SK-MEL-5 (cell line): Measurements from ENCODE around the gene MT1F. TPM values are rescaled to one million over a fixed set of nuclear protein-coding genes. Genes with fewer than 3 reads are reported as not detected.
"Not testable (repeated sequence)": the region's sequence is repeated elsewhere in the genome, so short reads cannot be mapped to it uniquely, and the experiment has no call there.

Source experiments
- DNase-seq: peaks from one replicate; pipeline ENCODE4 v3.0.0-alpha.2; 2016; ENCODE audit warnings: low read depth, low spot score
- in situ Hi-C: cut with HindIII; loops from 2 replicates; pipeline ENCODE4 v1.10.0; 2016; ENCODE audit warnings: low sequenced_read_pairs, high pct_unique_total_duplicates, low pct_unique_long_range_greater_than_20kb
- polyA plus RNA-seq, 2 experiments: library from polyadenylated mRNA; depleted of rRNA; stranded (reverse); fragments of >200 nt; gene quantifications; 2 replicates each; pipeline ENCODE4 v1.2.3, GENCODE V29; 2015
- total RNA-seq: library from RNA; depleted of rRNA; stranded (reverse); fragments of >200 nt; shearing (Covaris generic); gene quantifications from 2 replicates; pipeline ENCODE4 v1.2.3, GENCODE V29; 2014; rRNA removed

MT1F gene
- total RNA-seq = 0.24 TPM in 1 of 2 replicates, not detected in the other
- polyA plus RNA-seq (2015; cell fraction: cytosol; rRNA removed) = 1.0 and 1.2 TPM in 2 replicates
- polyA plus RNA-seq (2015; cell fraction: nucleus; rRNA removed) = not detected in 2 replicates

DNA sequence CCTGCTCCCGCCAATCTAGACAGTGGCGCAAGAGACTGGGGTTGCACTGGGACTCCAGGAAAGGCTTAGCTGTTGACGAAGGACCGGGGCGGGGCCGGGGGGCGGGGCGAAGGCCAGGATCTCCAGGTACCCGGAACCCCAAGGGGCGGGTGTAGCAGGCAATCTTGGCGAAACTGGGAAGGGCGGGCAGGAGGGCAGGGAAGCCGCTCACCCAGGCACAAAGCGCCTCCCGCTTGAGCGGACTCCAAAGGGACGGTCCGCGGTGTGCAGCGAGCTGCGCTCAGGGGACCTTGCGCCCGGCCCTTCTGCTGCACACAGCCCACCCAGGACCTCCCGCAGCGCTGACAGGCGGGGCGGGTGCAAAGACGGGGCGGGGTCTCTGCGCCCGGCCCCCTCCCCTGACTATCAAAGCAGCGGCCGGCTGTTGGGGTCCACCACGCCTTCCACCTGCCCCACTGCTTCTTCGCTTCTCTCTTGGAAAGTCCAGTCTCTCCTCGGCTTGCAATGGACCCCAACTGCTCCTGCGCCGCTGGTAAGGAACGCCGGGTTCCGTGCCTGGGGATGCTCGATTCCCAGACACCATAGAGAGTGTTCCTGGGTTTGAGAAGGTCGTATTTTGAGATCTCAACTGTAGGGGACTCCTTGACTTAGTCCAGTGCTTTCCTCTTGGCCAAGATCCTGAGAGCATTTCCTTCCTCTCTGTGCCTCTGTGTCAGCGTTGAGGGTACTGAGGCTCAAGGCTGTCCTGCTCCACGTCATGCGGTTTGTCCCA is at the start of gene MT1F:
TSS of gene MT1F (plus strand) at position 405 of the 772 bp plus-strand sequence. CDS start at position 505, 100 bp downstream.
- in situ Hi-C loops = no loop called here
- DNase-seq = peak; percentile 37

DNA sequence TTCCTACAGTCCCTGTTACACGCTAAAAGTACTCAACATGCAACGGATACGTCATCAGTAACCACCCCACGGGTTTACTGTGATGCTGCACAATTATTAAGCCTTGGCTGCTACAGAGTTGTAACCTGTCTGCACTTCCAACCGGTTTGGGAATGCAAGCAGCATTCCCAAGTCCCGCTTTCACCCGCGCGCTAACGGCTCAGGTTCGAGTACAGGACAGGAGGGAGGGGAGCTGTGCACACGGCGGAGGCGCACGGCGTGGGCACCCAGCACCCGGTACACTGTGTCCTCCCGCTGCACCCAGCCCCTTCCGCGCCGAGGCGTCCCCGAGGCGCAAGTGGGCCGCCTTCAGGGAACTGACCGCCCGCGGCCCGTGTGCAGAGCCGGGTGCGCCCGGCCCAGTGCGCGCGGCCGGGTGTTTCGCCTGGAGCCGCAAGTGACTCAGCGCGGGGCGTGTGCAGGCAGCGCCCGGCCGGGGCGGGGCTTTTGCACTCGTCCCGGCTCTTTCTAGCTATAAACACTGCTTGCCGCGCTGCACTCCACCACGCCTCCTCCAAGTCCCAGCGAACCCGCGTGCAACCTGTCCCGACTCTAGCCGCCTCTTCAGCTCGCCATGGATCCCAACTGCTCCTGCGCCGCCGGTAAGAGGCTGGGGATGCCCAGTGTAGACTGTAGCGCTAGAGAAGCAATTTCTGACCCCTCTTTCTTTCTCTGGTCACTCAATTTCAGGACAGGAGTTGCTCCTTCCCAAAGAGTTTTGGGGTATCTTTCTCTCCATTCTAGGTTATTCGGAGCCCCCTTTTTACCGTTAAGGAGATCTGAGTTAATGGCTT is 49.5 kb upstream of the MT1F start, which contains the start of gene MT2A:
TSS of gene MT2A (plus strand) at position 542 of the 833 bp plus-strand sequence. CDS start at position 614, 72 bp downstream.
- in situ Hi-C loops = no loop called here

DNA sequence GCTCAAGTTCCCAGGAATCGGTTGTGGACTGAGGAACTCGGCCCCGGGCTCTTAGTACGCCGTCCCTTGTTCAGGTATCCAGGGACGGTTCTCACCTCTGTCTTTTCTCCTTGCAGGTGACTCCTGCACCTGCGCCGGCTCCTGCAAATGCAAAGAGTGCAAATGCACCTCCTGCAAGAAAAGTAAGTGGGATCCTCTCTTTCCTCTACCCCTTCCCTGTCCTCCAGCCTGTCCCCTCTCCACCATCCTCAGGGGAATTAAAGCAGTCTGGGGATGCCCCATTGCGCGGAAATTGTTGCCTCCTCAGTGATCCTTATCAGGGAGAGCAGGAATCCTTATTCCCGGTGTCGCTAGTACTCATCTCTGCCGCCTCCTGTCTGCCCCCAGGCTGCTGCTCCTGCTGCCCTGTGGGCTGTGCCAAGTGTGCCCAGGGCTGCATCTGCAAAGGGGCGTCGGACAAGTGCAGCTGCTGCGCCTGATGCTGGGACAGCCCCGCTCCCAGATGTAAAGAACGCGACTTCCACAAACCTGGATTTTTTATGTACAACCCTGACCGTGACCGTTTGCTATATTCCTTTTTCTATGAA is 48.8 kb upstream of the MT1F start:
- in situ Hi-C loops = no loop called here
- DNase-seq = no peak

More for the DNA sequence above, 49.5 kb upstream of the MT1F start, which contains the start of gene MT2A:
- peak; percentile 88 for DNase-seq

DNA sequence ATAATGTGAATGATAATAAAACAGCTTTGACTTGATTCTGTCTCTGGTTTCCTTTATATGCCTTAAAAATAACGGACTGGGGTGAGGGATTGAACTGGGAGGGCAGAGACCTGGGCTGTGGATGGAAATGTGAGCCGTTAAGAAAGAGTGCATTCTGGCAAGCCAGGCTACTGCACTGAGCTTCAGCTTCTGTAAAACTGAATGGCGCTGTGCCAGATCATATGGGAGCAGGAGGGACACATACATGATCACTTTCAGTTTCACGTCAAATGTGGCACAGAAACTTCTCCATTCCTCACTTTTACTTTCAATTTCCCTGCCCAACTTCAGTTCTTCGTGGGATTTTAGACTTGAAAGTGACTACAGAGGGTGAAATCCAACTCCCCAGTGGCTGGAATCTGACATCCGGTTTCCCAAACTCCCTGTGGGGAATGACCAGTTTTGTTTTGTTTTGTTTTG is 48.3 kb upstream of the MT1F start:
- DNase-seq = peak; percentile 73
- in situ Hi-C loops = no loop called here

DNA sequence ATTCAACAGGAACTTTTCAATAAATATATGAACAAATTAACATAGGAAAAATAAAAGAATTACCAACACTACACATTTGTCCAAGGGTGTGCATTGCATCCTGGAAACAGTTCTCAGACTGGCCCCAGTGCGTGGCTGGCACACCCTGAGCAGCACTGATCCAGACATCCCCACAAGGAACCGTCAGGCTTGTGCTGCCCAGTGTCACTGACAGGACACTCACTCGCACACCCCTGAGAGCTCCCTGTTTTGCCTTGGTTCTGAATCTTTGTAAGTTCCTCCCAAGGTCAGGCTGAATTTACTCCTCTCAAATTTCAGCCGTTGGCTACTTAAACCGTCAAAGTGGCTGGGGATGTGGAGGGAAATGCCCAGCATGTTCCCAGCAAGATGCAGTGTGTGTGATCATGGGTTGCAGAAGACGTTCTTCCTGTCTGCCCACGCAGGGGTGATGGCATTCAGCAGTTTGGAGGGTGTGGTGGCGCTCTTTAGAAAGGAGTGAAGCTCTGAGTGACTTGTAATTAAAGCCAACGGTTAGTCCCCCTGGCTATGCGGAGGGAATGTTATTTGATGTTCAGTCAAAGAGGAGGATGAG is 47.6 kb upstream of the MT1F start:
- DNase-seq = peak; percentile 61

DNA sequence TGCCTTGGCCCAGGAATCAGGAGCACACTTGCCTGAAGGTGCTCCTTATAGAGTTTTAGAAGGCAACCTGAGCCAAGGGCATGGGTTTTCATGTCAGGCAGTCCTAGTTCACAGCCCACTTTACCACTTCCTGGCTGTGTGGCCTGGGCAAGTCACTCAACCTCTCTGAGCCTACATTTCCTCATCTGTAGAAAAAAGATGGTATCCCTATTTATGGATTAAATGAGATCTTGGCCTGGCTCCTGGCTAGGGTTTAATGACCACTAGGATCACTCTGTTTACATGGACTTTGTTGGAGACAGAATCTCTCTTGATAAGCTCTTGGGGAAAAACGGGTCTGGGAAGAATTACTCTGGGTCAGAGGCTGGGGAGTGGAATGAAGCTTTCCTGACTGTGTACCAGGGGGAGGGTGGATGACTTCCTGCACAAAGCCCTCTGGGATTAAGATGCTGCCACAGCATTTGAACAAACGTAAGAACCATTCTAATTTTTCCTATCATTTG is 47.1 kb upstream of the MT1F start:
- no peak for DNase-seq
- in situ Hi-C loops = no loop called here

More for the DNA sequence above, 47.6 kb upstream of the MT1F start:
- in situ Hi-C loops = no loop called here

DNA sequence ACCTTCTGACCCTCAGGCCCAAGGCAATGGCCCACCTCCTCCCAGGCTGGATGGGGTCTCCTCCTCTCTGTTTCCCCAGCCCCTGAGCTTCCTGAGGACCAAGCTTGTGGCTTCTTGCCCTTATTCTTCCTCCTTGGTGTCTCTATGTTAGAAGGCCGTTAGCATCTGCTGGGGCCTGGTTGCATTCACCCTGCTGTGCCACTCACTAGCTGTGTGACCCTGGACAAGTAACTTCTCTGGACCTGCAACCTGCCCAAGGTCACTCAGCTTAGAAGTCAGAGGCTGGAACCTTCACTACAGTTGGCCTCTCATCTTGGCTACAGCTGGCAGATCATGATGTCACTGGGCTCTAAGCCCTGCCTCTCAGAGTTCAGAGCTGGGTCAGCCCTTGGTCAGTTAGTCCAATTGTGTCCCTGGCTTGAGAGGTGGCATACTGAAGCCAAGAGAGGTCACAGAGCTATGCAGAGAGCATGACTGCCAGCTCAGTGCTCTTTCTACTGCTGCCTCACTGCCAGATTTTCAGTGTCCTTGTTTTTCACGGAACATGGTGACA is 46.4 kb upstream of the MT1F start:
- in situ Hi-C loops = no loop called here
- DNase-seq = no peak

DNA sequence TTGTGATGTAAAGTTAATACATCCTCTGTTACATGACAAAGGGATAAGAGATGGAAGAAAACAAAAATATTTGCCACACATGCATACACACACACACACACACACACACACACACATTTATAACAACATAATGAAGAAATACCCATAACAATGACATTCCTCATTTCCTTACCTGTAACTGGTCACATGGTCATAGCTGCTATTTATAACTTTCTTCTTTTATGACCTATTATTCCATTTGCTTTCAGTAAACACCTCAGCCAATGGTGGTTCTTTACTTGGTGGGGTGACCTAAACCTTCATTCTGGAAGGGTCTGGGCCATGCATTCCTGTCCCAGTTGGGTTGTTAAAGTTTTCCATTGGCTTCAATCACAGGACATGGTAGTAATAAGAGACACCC is 44.1 kb upstream of the MT1F start:
- no peak for DNase-seq

DNA sequence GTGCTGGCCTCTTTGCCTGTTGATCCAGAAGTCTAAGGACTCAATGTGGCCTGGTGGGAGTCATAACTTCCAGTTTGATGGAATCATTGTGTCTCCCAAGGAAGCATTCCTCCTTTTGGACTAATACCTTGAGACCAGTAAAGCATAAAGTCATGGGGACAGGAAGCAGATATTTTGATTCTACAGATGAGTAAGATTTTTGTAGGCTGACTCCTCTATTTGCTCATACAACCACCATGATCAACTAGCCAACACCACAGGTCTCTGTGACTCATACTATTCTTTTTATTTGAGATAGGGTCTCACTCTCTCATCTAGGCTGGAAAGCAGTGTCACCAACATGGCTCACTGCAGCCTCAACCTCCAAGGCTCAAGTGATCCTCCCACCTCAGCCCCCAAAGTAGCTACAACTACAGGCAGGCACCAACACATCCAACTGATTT is 43.2 kb upstream of the MT1F start:
- DNase-seq = no peak
- in situ Hi-C loops = no loop called here

More for the DNA sequence above, 44.1 kb upstream of the MT1F start:
- in situ Hi-C loops = no loop called here

DNA sequence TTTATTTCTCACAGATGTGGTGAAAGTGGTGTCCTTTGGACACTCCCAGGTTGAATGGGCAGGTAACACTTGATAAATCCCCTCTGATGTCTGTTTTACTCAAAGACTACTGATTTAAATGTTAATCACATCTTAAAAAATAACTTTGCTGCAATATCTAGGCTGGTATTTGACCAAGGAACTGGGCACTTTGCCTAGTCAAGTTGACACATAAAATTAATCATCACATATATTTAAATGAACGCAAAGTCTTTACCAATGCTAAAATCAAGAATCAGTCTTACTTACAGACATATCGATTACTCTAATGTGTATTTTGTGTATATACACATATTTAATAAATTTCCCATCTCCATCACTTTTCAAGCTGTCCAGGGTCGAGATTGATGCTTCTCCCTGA is 42.4 kb upstream of the MT1F start:
- in situ Hi-C loops = no loop called here
- no peak for DNase-seq

DNA sequence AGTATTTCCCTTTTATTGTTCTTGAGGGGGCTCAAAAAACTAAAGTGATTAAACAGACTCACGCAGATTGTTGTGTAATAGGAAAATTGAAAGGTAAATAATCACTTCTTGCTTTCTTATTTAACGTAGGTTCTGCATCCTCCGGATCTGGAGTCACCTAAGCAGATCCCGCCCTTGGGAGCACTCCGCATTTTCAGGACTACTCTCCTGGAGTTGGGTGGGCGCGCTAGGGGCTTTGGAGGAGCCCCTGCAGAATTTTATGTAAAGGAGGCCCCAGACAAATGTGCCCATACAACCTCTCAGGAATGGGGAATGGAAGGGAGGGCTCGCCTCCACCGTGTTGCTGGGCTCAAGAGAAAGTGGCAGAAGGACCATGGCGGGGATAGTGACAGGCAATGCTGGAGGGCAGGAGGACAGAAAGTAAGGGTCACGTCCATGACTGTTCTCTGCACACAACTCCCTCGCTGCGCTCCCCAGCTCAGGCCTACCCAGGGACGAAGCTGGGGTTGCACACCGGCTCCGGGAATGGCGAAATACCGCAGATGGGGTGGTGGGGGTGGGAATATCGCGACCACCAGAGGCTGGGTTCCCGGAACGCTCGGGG is 41.0 kb upstream of the MT1F start:
- no peak for DNase-seq
- in situ Hi-C loops = no loop called here

DNA sequence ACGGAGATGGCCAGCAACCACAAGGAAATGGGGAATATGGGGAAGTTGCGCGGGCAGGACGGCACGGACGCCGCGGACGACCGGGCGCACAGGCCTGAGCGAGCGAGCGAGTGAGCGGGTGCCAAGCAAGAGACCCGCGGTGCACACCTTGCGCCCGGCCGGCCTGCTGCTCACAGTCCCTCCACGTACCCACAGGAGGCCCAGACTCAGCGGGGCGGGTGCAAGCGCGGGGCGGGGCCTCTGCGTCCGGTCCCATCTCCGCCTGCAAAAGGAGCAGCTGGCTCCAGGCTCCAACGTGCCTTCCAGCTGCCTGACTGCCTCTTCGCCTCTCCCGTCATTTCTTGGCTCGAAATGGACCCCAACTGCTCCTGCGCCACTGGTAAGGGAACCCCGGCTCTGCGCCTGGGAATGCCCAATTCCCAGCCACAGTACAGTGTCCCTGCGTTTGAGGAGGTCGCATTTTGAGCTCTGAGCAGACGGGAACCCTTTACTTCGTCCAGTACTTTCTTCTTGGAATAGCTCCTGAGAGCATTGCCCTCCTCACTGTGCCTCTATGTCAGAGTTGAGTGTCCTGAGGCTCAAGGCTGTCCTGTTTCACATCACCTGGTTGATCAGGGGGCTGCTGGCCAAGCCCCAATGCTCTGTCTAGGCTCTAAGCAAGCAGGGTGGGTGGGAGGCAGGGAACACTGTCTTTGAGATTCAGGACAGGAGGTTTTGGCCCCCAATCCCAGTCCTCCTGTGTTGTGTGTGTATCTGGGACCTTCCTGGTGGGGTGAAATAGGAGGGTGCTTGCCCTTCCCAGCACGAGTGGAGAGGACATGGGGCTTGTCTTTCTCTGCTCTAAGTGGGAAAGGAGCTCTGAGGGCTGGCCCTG is 40.3 kb upstream of the MT1F start:
- in situ Hi-C loops = no loop called here
- no peak for DNase-seq

DNA sequence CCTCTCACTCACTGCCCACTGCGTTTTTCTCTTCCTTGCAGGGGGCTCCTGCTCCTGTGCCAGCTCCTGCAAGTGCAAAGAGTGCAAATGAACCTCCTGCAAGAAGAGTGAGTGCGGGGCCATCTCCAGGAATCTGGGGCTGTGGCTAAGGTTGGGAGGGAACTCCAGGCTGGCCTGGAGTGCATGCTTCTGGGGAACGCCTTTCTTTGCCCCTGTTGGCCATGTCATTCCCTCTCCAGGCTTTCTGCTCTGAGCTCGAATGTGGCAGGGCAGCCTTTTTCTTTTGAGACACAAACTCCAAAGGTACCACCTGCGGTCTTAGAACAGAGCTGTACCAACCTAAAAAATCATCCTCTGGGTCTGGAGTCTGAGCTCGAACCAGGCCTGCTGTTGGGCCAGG is 39.6 kb upstream of the MT1F start:
- no peak for DNase-seq
- in situ Hi-C loops = no loop called here

DNA sequence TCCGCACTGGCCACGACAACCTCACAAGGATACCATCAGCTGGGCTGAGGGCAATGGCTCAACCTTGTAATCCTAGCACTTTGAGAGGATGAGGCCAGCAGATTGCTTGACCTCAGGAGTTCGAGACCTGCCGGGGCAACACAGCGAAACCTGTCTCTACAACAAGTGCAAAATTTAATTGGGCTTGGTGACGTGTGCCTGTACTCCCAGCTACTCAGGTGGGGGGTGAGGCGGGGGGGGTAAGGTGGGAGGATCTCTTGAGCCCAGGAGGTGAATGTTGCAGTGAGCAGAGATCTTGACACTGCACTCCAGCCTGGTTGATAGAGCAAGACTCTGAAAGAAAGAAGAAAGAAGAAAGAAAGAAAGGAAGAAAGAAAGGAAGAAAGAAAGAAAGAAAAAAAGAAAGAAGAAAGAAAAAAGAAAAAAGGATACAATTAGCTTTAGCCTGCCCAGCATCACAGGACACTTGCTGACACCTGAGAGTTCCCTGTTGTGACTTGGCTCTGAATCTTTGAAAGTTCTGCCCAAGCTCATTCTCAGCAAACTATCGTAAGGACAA is 37.3 kb upstream of the MT1F start:
- in situ Hi-C loops = no loop called here
- DNase-seq = no peak

DNA sequence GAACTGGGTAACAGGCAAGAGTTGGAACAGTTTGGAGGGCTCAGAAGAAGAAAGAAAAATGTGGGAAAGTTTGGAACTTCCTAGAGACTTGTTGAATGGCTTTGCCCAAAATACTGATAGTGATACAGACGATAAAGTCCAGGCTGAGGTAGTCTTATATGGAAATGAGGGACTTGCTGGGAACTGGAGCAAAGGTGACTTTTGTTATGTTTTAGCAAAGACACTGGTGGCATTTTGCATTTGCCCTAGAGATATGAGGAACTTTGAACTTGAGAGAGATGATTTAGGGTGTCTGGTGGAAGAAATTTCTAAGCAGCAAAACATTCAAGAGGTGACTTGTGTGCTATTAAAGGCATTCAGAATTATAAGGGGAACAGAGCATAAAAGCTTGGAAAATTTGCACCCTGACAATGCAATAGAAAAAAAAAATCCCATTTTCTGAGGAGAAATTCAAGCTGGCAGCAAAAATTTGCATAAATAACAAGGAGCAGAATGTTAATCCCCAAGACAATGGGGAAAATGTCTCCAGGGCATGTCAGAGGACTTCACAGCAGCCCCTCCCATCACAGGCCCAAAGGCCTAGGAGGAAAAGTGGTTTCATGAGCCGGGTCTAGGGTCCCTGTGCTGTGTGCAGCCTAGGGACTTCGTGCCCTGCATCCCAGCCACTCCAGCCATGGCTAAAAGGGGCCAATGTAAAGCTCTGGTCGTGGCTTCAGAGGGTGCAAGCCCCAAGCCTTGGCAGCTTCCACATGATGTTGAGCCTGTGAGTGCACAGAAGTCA is 35.9 kb upstream of the MT1F start:
- DNase-seq, in situ Hi-C loops: not testable (repeated sequence)
